GM21825 (cell line): Measurements from ENCODE around the gene HHIPL1.

Source experiments
- ATAC-seq: cut with Tn5 transposase; IDR thresholded peaks from one replicate; pipeline ENCODE4 v1.9.1; 2021; ENCODE audit warnings: mild to moderate bottlenecking, moderate library complexity; ENCODE audit not compliant: unreplicated experiment

The HHIPL1 gene

GRCh38 chr14:99686557-99687283, 41.8 kb downstream of the HHIPL1 start:
- ATAC-seq, result no peak

GRCh38 chr14:99687284-99688209, 42.6 kb downstream of the HHIPL1 start:
- no peak for ATAC-seq

GRCh38 chr14:99688210-99688581, 43.3 kb downstream of the HHIPL1 start:
- no peak for ATAC-seq

GRCh38 chr14:99688629-99689028, 43.7 kb downstream of the HHIPL1 start:
- ATAC-seq, result no peak

- ATAC-seq, result no peak
These were observed 44.6 kb downstream of the HHIPL1 start for GRCh38 chr14:99689266-99690236.

- no peak for ATAC-seq
These were observed 45.7 kb downstream of the HHIPL1 start for GRCh38 chr14:99690636-99691035.

- ATAC-seq, result no peak
These were observed 46.4 kb downstream of the HHIPL1 start for GRCh38 chr14:99691111-99691885.

- no peak for ATAC-seq
These were observed 49.0 kb downstream of the HHIPL1 start for GRCh38 chr14:99693918-99694317.

GRCh38 chr14:99696929-99697328, 52.0 kb downstream of the HHIPL1 start:
- ATAC-seq, result no peak

GRCh38 chr14:99698236-99698635, 53.3 kb downstream of the HHIPL1 start:
- no peak for ATAC-seq

GRCh38 chr14:99698642-99699041, 53.7 kb downstream of the HHIPL1 start:
- ATAC-seq, result no peak

GRCh38 chr14:99699085-99699760, 54.3 kb downstream of the HHIPL1 start:
- no peak for ATAC-seq

GRCh38 chr14:99699861-99700260, 54.9 kb downstream of the HHIPL1 start:
- no peak for ATAC-seq

GRCh38 chr14:99700379-99700778, 55.5 kb downstream of the HHIPL1 start:
- no peak for ATAC-seq

- ATAC-seq, result no peak
These were observed 56.3 kb downstream of the HHIPL1 start for GRCh38 chr14:99701260-99701659.

GRCh38 chr14:99702115-99702514, 57.2 kb downstream of the HHIPL1 start:
- ATAC-seq, result no peak

- ATAC-seq, result no peak
These were observed 58.5 kb downstream of the HHIPL1 start for GRCh38 chr14:99703381-99703780.

GRCh38 chr14:99704037-99704436, 59.1 kb downstream of the HHIPL1 start:
- no peak for ATAC-seq

- no peak for ATAC-seq
These were observed 61.4 kb downstream of the HHIPL1 start for GRCh38 chr14:99706107-99706900.
